Tibial nerve (tissue), 4 donors: ENCODE measurements around the gene RANBP9. TPM values are rescaled to one million over a fixed set of nuclear protein-coding genes. Genes with fewer than 3 reads are reported as not detected.

Source experiments
- DNase-seq, 2 donors: peaks; one replicate each; pipeline ENCODE4 v3.0.0-alpha.2; 2019; ENCODE audit warnings: low spot score in 2 of 2
- H3K27ac ChIP-seq, 4 donors: fragments of 200-600 bp; sonication (generic) in 3 of 4; one replicate each; pipeline ENCODE4 v1.5.1; 2017 to 2019; ENCODE audit warnings: mild to moderate bottlenecking in 1 of 4
- H3K27me3 ChIP-seq, 2 donors: fragments of 200-600 bp; sonication (generic) in 1 of 2; one replicate each; pipeline versions ENCODE4 v1.5.1 to v1.6.0; 2017 to 2019
- H3K36me3 ChIP-seq, 3 donors: fragments of 200-600 bp; sonication (generic); one replicate each; pipeline ENCODE4 v1.5.1; 2018 to 2019
- H3K4me1 ChIP-seq, 4 donors: fragments of 200-600 bp; sonication (generic) in 3 of 4; one replicate each; pipeline ENCODE4 v1.5.1; 2017 to 2019
- H3K4me3 ChIP-seq, 4 donors: fragments of 200-600 bp; sonication (generic) in 3 of 4; one replicate each; pipeline ENCODE4 v1.5.1; 2017 to 2019; ENCODE audit warnings: mild to moderate bottlenecking in 1 of 4, moderate library complexity in 1 of 4
- H3K9me3 ChIP-seq, 4 donors: fragments of 200-600 bp; sonication (generic) in 3 of 4; one replicate each; pipeline ENCODE4 v1.5.1; 2017 to 2019
- EP300 ChIP-seq, 2 donors: sonication (generic); formaldehyde crosslinking; IDR thresholded peaks; one replicate each; pipeline ENCODE4 v1.6.1; 2017; ENCODE audit warnings: antibody characterized with exemption in 2 of 2, mild to moderate bottlenecking in 1 of 2
- POLR2A ChIP-seq, 2 donors: fragments of 450-650 bp; IDR thresholded peaks; one replicate each; pipeline ENCODE4 v1.6.1; 2017; ENCODE audit warnings: antibody characterized with exemption in 2 of 2, mild to moderate bottlenecking in 2 of 2, moderate library complexity in 2 of 2
- WGBS, 2 donors: methylation state at CpG; one replicate each; pipeline ENCODE4 v1.1.5; 2018; 5-methylcytosine and 5-hydroxymethylcytosine counted together
- total RNA-seq, 4 donors: library from RNA; depleted of rRNA; stranded (reverse); fragments of >200 nt; gene quantifications; one replicate each; pipeline ENCODE4 v1.1.0, GENCODE V29; 2016
- TF ChIP-seq, protein P1 (sequence below), 5 experiments: fragments of 200-600 bp in 3 of 5; fragments of 450-650 bp in 2 of 5; sonication (generic) in 3 of 5; IDR thresholded peaks; one replicate each; pipeline ENCODE4 v1.5.1; 2016 to 2019; ENCODE audit warnings: antibody characterized with exemption in 5 of 5, mild to moderate bottlenecking in 3 of 5, moderate library complexity in 2 of 5

Gene RANBP9
- total RNA-seq, 4 donors from 2014 or later, result 28.5 to 38.4 (median 37.7) TPM

DNA sequence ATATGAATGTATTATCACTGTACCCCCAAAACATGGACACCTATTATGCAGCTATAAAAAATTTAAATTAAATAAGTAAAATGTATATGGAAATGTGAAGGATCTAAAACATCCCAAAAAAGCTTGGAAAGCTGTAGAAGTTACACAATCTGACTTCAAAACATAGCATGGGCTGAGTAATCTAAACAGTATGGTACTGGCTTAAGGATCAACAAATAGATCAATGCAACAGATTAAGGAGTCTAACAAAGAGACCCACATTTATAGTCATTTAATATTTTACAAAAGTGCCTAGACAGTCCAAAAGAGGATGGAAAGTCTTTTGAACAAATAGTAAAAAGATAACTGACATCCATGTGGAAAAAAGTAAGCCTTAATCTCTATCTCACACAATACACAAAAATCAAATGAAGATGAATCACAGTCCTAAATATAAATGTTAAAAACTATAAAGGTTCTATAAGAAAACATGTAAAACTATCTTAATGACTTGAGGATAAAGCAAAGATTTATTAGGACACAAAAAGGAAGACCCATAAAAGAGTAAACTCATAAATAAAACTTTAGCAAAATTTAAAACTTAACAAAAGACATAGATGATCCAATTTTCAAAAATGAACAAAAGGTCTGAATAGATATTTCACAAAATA, 46.8 kb downstream of the RANBP9 start:
- no peak overlapping the region for H3K27ac ChIP-seq
- H3K4me1 ChIP-seq, result peaks cover 0 to 15% (median 0%) of the 10 kb centered on the region in 4 donors
- TF ChIP-seq, protein P1, sequence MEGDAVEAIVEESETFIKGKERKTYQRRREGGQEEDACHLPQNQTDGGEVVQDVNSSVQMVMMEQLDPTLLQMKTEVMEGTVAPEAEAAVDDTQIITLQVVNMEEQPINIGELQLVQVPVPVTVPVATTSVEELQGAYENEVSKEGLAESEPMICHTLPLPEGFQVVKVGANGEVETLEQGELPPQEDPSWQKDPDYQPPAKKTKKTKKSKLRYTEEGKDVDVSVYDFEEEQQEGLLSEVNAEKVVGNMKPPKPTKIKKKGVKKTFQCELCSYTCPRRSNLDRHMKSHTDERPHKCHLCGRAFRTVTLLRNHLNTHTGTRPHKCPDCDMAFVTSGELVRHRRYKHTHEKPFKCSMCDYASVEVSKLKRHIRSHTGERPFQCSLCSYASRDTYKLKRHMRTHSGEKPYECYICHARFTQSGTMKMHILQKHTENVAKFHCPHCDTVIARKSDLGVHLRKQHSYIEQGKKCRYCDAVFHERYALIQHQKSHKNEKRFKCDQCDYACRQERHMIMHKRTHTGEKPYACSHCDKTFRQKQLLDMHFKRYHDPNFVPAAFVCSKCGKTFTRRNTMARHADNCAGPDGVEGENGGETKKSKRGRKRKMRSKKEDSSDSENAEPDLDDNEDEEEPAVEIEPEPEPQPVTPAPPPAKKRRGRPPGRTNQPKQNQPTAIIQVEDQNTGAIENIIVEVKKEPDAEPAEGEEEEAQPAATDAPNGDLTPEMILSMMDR (IDR thresholded peaks at IDR 0.05), result no peak
- TF ChIP-seq EP300 (IDR thresholded peaks at IDR 0.05) (no peak), POLR2A (IDR thresholded peaks at IDR 0.05) (no peak)
- H3K9me3 ChIP-seq, result peaks cover 0 to under 1% (median 0%) of the 10 kb centered on the region in 4 donors
- no peaks in the 10 kb centered on the region for H3K27me3 ChIP-seq
- H3K36me3 ChIP-seq, result peaks cover 0 to under 1% (median 0%) of the 10 kb centered on the region in 3 donors
- H3K4me3 ChIP-seq, result no peak overlapping the region
- DNase-seq, result no peak

DNA sequence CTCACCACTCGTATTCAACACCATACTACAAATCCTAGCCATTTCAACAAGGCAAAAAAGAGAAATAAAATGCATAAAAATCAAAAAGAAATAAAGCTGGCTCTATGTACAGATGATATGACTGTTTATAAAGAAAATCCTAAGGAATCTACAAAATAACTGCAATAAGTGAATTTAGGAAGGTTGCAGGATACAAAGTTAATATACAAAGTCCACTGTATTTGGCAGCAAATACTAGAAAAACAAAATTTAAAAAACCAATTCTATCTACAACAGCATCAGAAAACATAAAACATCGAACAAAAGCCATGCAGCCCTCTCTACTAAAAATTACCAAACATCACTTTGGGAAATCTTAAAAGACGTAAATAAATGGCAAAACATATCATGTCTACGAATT, 47.6 kb downstream of the RANBP9 start:
- 86 to 91% methylated on average over 4 of the region's 4 CpGs for WGBS, 2 donors
- no peaks in the 10 kb centered on the region for H3K36me3 ChIP-seq
- H3K9me3 ChIP-seq, result no peaks in the 10 kb centered on the region
- H3K27me3 ChIP-seq, result no peaks in the 10 kb centered on the region
- no peak overlapping the region for H3K4me3 ChIP-seq
- TF ChIP-seq EP300 (IDR thresholded peaks at IDR 0.05) (no peak), POLR2A (IDR thresholded peaks at IDR 0.05) (no peak)
- TF ChIP-seq, protein P1 (IDR thresholded peaks at IDR 0.05), result no peak
- no peak for DNase-seq
- peaks cover 0 to 18% (median 0%) of the 10 kb centered on the region in 4 donors for H3K4me1 ChIP-seq
- no peak overlapping the region for H3K27ac ChIP-seq

DNA sequence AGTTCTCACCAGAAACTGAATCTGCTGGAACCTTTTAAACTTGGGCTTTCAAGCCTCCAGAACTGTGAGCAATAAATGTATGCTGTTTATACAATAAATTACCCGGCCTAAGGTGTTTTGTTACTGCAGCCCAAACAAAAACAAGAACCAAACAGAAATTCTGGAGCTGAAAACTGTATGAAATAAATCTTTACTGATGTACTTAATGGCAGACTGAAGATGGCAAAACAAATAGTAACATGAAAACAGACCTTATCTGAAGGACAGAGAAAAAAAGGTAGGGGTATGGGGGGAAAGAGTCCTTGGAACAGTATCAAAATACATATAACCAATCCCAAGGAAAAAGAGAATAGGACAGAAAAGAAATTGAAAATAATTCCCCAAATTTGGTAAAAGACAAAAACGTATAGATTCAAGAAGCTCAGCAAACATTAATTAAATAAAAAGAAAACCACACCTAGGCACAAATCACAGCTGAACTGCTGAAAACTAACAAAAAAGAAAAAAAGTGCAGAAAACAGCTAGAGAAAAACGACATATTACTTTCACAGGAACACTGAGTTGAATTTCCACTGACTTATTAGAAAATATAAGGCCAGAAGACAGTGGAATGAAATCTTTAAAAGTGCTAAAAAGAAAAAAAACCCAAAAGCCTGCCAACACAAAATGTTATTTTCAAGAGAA, 48.8 kb downstream of the RANBP9 start:
- H3K4me1 ChIP-seq, result peaks cover 0 to 22% (median 0%) of the 10 kb centered on the region in 4 donors
- no peak overlapping the region for H3K27ac ChIP-seq
- no peak for TF ChIP-seq EP300 (IDR thresholded peaks at IDR 0.05)
- TF ChIP-seq, protein P1 (IDR thresholded peaks at IDR 0.05), result no peak
- DNase-seq, result no peak
- H3K27me3 ChIP-seq, result no peaks in the 10 kb centered on the region
- no peaks in the 10 kb centered on the region for H3K36me3 ChIP-seq
- WGBS, 2 donors, result 78 to 84% methylated on average over 3 of the region's 3 CpGs
- no peak overlapping the region for H3K4me3 ChIP-seq
- no peaks in the 10 kb centered on the region for H3K9me3 ChIP-seq

DNA sequence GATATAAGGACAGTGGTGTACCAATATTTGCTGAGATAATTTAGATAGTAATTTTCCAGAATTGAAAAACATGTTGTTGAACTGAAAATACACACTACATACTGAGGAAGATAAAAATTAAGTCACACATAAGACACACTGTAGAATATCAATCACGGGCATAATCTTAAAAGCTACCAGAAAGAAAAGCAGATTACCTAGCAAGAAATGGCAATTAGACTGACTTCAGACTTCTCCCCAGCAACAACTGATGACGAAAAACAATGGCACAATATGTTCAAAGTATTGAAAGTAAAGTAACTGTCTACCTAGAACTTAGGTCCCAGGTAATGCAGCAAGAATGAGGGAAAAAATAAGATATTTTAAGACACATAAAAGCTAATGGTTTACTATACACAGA, 50.0 kb downstream of the RANBP9 start:
- DNase-seq, result no peak
- H3K4me1 ChIP-seq, result peaks cover 0 to 18% (median 0%) of the 10 kb centered on the region in 4 donors

DNA sequence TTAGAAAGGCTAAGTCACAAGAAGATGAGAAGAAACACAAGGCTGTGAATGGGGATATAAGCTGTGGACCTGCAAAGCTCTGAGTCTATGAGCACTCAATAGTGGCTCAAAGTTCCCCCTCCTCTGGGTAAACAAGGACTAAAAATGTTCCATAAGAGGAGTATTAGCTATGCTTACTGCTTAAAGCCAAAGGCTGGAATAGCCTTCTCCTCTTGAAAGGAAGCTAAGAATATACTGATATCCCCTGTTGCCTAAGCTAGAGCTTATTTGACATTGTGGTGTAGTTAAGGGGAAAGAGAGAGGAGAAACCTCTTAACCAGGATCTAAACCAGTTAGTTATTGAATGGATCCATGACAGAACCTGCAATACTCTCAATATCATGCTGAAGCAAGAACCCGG, 50.7 kb downstream of the RANBP9 start:
- WGBS, 2 donors, result 97 to 98% methylated on average over 1 of the region's 1 CpG
- no peaks in the 10 kb centered on the region for H3K27me3 ChIP-seq
- H3K4me3 ChIP-seq, result no peak overlapping the region
- H3K4me1 ChIP-seq, result peaks cover 0 to 18% (median 0%) of the 10 kb centered on the region in 4 donors
- no peaks in the 10 kb centered on the region for H3K36me3 ChIP-seq
- no peaks in the 10 kb centered on the region for H3K9me3 ChIP-seq
- TF ChIP-seq POLR2A (IDR thresholded peaks at IDR 0.05), result no peak
- no peak for TF ChIP-seq EP300 (IDR thresholded peaks at IDR 0.05)
- TF ChIP-seq, protein P1 (IDR thresholded peaks at IDR 0.05), result no peak
- no peak overlapping the region for H3K27ac ChIP-seq
- no peak for DNase-seq

More for the DNA sequence above, 50.0 kb downstream of the RANBP9 start:
- Histone ChIP-seq H3K27me3 (no peaks in the 10 kb centered on the region), H3K9me3 (no peaks in the 10 kb centered on the region), H3K27ac (no peak overlapping the region), H3K4me3 (no peak overlapping the region), H3K36me3 (no peaks in the 10 kb centered on the region)
- TF ChIP-seq, protein P1 (IDR thresholded peaks at IDR 0.05), result no peak
- TF ChIP-seq EP300 (IDR thresholded peaks at IDR 0.05) (no peak), POLR2A (IDR thresholded peaks at IDR 0.05) (no peak)
- 76 to 97% methylated on average over 2 of the region's 2 CpGs for WGBS, 2 donors
